ENCODE data around the gene HMG20A. TPM values are rescaled to one million over a fixed set of nuclear protein-coding genes. Genes with fewer than 3 reads are reported as not detected.

The HMG20A gene
- total and polyA plus RNA-seq, 2 of the 13 experiments (the other 11 are each of a cell fraction or from before 2014, with no cell fraction given) = 28.0 to 35.2 TPM

DNA sequence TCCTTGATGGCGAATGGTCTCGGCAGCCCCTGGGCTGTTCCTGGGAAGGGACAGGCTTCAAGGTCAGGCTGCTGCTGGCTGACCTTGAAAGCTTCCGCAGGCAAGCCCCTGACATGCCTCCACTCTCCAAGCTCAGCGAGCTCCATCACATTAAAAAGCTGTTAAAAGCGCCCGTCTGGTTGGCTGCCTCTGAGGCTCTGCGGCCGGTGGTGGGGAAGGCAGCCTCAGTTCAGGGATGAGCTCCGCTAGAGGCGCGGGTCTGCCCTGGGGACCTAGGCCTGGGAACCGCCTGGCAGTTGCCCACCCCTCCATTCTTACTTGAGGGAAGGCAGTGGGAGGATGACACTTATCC lies 108.3 kb downstream of the HMG20A start:
- no peak for FAIRE-seq
- TF ChIP-seq NFE2 (CRISPR knock-in tag; IDR thresholded peaks at IDR 0.05) (no peak), NAIF1 (CRISPR knock-in tag; IDR thresholded peaks at IDR 0.05; ENCODE audit: borderline replicate concordance) (no peak), TBX2 (CRISPR knock-in tag; IDR thresholded peaks at IDR 0.05; ENCODE audit: borderline replicate concordance) (0 out of 2 replicates have a peak, but pooled peaks have one; percentile 1), ZBTB34 (CRISPR knock-in tag; IDR thresholded peaks at IDR 0.05) (no peak)
- TF ChIP-seq, protein P1, sequence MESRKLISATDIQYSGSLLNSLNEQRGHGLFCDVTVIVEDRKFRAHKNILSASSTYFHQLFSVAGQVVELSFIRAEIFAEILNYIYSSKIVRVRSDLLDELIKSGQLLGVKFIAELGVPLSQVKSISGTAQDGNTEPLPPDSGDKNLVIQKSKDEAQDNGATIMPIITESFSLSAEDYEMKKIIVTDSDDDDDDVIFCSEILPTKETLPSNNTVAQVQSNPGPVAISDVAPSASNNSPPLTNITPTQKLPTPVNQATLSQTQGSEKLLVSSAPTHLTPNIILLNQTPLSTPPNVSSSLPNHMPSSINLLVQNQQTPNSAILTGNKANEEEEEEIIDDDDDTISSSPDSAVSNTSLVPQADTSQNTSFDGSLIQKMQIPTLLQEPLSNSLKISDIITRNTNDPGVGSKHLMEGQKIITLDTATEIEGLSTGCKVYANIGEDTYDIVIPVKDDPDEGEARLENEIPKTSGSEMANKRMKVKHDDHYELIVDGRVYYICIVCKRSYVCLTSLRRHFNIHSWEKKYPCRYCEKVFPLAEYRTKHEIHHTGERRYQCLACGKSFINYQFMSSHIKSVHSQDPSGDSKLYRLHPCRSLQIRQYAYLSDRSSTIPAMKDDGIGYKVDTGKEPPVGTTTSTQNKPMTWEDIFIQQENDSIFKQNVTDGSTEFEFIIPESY (CRISPR knock-in tag; IDR thresholded peaks at IDR 0.05) = peak; percentile 51; the same call in 1 of the 2 replicates
- TF ChIP-seq, protein P2, sequence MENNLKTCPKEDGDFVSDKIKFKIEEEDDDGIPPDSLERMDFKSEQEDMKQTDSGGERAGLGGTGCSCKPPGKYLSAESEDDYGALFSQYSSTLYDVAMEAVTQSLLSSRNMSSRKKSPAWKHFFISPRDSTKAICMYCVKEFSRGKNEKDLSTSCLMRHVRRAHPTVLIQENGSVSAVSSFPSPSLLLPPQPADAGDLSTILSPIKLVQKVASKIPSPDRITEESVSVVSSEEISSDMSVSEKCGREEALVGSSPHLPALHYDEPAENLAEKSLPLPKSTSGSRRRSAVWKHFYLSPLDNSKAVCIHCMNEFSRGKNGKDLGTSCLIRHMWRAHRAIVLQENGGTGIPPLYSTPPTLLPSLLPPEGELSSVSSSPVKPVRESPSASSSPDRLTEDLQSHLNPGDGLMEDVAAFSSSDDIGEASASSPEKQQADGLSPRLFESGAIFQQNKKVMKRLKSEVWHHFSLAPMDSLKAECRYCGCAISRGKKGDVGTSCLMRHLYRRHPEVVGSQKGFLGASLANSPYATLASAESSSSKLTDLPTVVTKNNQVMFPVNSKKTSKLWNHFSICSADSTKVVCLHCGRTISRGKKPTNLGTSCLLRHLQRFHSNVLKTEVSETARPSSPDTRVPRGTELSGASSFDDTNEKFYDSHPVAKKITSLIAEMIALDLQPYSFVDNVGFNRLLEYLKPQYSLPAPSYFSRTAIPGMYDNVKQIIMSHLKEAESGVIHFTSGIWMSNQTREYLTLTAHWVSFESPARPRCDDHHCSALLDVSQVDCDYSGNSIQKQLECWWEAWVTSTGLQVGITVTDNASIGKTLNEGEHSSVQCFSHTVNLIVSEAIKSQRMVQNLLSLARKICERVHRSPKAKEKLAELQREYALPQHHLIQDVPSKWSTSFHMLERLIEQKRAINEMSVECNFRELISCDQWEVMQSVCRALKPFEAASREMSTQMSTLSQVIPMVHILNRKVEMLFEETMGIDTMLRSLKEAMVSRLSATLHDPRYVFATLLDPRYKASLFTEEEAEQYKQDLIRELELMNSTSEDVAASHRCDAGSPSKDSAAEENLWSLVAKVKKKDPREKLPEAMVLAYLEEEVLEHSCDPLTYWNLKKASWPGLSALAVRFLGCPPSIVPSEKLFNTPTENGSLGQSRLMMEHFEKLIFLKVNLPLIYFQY (CRISPR knock-in tag; IDR thresholded peaks at IDR 0.05; ENCODE audit: borderline replicate concordance) = no peak
- Histone ChIP-seq H3K4me1 (ENCODE audit: insufficient read depth, low read length) (peaks cover 70% of the 10 kb centered on the region), H3K4me2 (ENCODE audit: low read depth, low read length) (no peak overlapping the region), H2AFZ (ENCODE audit: low read length) (no peak overlapping the region), H3K9me3 (ENCODE audit: low read length) (no peaks in the 10 kb centered on the region), H3K27ac (ENCODE audit: extremely low read length, insufficient read depth, low read length) (no peak overlapping the region), H3K27me3 (ENCODE audit: control insufficient read depth in 1 of 2, insufficient read depth in 2 of 2, low read length in 2 of 2) (no peaks in the 10 kb centered on the region), H3K79me2 (ENCODE audit: insufficient read depth, low read length) (no peaks in the 10 kb centered on the region), H3K9ac (ENCODE audit: insufficient read depth, low read depth, low read length) (no peak overlapping the region), H4K20me1 (ENCODE audit: insufficient read depth, low read length) (no peaks in the 10 kb centered on the region), H3K4me3 (replicated peaks in 1 of 3; ENCODE audit: insufficient read depth in 1 of 3, low read depth in 2 of 3, low read length in 3 of 3) (no peak overlapping the region), H3K36me3 (replicated peaks in 1 of 2; ENCODE audit: control insufficient read depth in 1 of 2, insufficient read depth in 2 of 2, low read length in 2 of 2) (no peaks in the 10 kb centered on the region)
- ATAC-seq = no peak
- ChIA-PET POLR2A (interaction anchor here (3.0 to 3.8 kb wide), 2 partner anchors 14 to 21 kb away, joined by 11 to 19 read pairs; no protein-coding TSS in a partner anchor), CTCF (ENCODE audit: low intra/inter-chr PET ratio, low total read pairs) (no interaction called here)
- in situ Hi-C loops (cut with HindIII; ENCODE audit: extremely low pct_ligation_motif_present, low pct_unique_long_range_greater_than_20kb) = no loop called here
- BruUV-seq (replicated peaks) = no TSS peak
- intact Hi-C loops (cut with micrococcal nuclease; ENCODE audit: unreplicated experiment) = no loop called here
- 73% methylated on average over 7 of the region's 12 CpGs for WGBS (ENCODE audit: low lambda C conversion rate)
- no peak for DNase-seq (ENCODE audit: low spot score)

All from HepG2 (cell line).